ENCODE data around the gene TTC27.
"Not testable (repeated sequence)": the region's sequence is repeated elsewhere in the genome, so short reads cannot be mapped to it uniquely, and the experiment has no call there.

TTC27 gene

GRCh38 chr2:32851777-32852439, 224.1 kb downstream of the TTC27 start:
- no peak for DNase-seq (ENCODE audit: low read depth in 2 of 2)

- DNase-seq (ENCODE audit: low read depth in 2 of 2), result no peak
Observed at GRCh38 chr2:32852856-32853255, 225.0 kb downstream of the TTC27 start.

GRCh38 chr2:32856891-32857290, 229.0 kb downstream of the TTC27 start:
- DNase-seq (ENCODE audit: low read depth in 2 of 2), result no peak

GRCh38 chr2:32858713-32859112, 230.9 kb downstream of the TTC27 start:
- no peak for DNase-seq (ENCODE audit: low read depth in 2 of 2)

- no peak for DNase-seq (ENCODE audit: low read depth in 2 of 2)
Observed at GRCh38 chr2:32860385-32860784, 232.5 kb downstream of the TTC27 start.

GRCh38 chr2:32862269-32863055, 234.6 kb downstream of the TTC27 start:
- no peak for DNase-seq (ENCODE audit: low read depth in 2 of 2)

GRCh38 chr2:32863326-32863725, 235.5 kb downstream of the TTC27 start:
- no peak for DNase-seq (ENCODE audit: low read depth in 2 of 2)

- DNase-seq (ENCODE audit: low read depth in 2 of 2), result no peak
Observed at GRCh38 chr2:32863803-32864202, 236.0 kb downstream of the TTC27 start.

GRCh38 chr2:32864334-32865111, 236.7 kb downstream of the TTC27 start:
- DNase-seq (ENCODE audit: low read depth in 2 of 2), result no peak

- no peak for DNase-seq (ENCODE audit: low read depth in 2 of 2)
Observed at GRCh38 chr2:32865399-32866068, 237.7 kb downstream of the TTC27 start.

- not testable (repeated sequence) for DNase-seq (ENCODE audit: low read depth in 2 of 2)
Observed at GRCh38 chr2:32866462-32866861, 238.6 kb downstream of the TTC27 start.

Measured in stimulated activated CD8-positive, alpha-beta memory T cell treated with anti-CD3 and anti-CD28 coated beads, Interleukin-2, amount 100 ng/mL, for 1 hour (primary cell).